GM12878 (cell line): ENCODE results near the gene SNX10. TPM values are rescaled to one million over a fixed set of nuclear protein-coding genes. Genes with fewer than 3 reads are reported as not detected.

ENCODE experiments used
- ATAC-seq: fragments of 200-7000 bp; cut with Tn5 transposase; 3 replicates; pipeline ENCODE4 v1.9.1; 2020; ENCODE audit warnings: mild to moderate bottlenecking, moderate library complexity
- BruUV-seq: library from RNA; stranded (reverse); fragments of 400-500 nt; replicated peaks from 2 replicates; lab custom pipeline; 2021; lab: Mats Ljungman, UMichigan
- CTCF ChIA-PET: fragments of 300-600 bp; sonication (Branson Sonifier 250); formaldehyde crosslinking; extraction: SDS; loops from one replicate; lab custom pipeline; 2021; ENCODE audit warnings: inconsistent platforms; lab: Yijun Ruan, JAX
- POLR2A ChIA-PET: fragments of 350-600 bp; formaldehyde crosslinking; extraction: SDS; loops from one replicate; lab custom pipeline; 2021; ENCODE audit warnings: inconsistent platforms; lab: Charles Lee
- RAD21 ChIA-PET: fragments of 300-600 bp; sonication (Branson Sonifier 250); formaldehyde crosslinking; loops from one replicate; lab custom pipeline; 2023; ENCODE audit warnings: antibody characterized with exemption; ENCODE audit not compliant: unreplicated experiment; lab: Charles Lee
- SMC1A ChIA-PET: fragments of 300-600 bp; sonication (Branson Sonifier 250); formaldehyde crosslinking; loops from one replicate; lab custom pipeline; 2023; ENCODE audit not compliant: unreplicated experiment, uncharacterized antibody; lab: Charles Lee
- DNase-seq: peaks from one replicate; pipeline ENCODE4 v3.0.0-alpha.2; 2011; ENCODE audit warnings: low read depth, low spot score
- FAIRE-seq: peaks from 3 replicates; lab custom pipeline; 2011; peaks lifted over from hg19 to GRCh38; lab: Jason Lieb, UNC
- H2AFZ ChIP-seq: 2 replicates; pipeline ENCODE4 v1.6.0; 2011; ENCODE audit warnings: low read depth, low read length, control low read depth; ENCODE audit not compliant: control insufficient read depth
- H3K27ac ChIP-seq: 2 replicates; pipeline ENCODE4 v1.5.1; 2011; ENCODE audit warnings: control low read depth; ENCODE audit not compliant: control insufficient read depth, insufficient read depth
- H3K27me3 ChIP-seq, 2 experiments: replicated peaks in 1 of 2; 2 replicates each; pipeline versions ENCODE4 v1.6.0 to v1.6.1; 2011; ENCODE audit warnings: low read length in 1 of 2; ENCODE audit not compliant: control insufficient read depth in 2 of 2, insufficient read depth in 2 of 2
- H3K36me3 ChIP-seq, 2 experiments: 2 replicates each; pipeline ENCODE4 v1.5.1; 2011; ENCODE audit warnings: low read length in 1 of 2; ENCODE audit not compliant: control insufficient read depth in 2 of 2, insufficient read depth in 2 of 2
- H3K4me1 ChIP-seq: 2 replicates; pipeline ENCODE4 v1.6.1; 2011; ENCODE audit warnings: mild to moderate bottlenecking, low read length, moderate library complexity, mixed read lengths; ENCODE audit not compliant: control insufficient read depth, insufficient read depth
- H3K4me2 ChIP-seq: 2 replicates; pipeline ENCODE4 v1.6.0; 2011; ENCODE audit warnings: control low read depth; ENCODE audit not compliant: control insufficient read depth, insufficient read depth
- H3K4me3 ChIP-seq: fragments of 200-600 bp; sonication (generic); 2 replicates; pipeline ENCODE4 v1.5.1; 2016
- H3K79me2 ChIP-seq: 2 replicates; pipeline ENCODE4 v1.6.0; 2011; ENCODE audit warnings: low read length; ENCODE audit not compliant: control insufficient read depth, insufficient read depth
- H3K9ac ChIP-seq: 2 replicates; pipeline ENCODE4 v1.8.0; 2011; ENCODE audit warnings: low read length, control low read depth, mixed read lengths; ENCODE audit not compliant: control insufficient read depth, insufficient read depth
- H3K9me3 ChIP-seq: replicated peaks from 3 replicates; pipeline ENCODE4 v1.5.1; 2011; ENCODE audit warnings: mild to moderate bottlenecking, low read length; ENCODE audit not compliant: control insufficient read depth, insufficient read depth
- H4K20me1 ChIP-seq: 2 replicates; pipeline ENCODE4 v1.6.0; 2011; ENCODE audit not compliant: control insufficient read depth, insufficient read depth
- LARP7 ChIP-seq: fragments of 450-650 bp; IDR thresholded peaks from 2 replicates; pipeline ENCODE4 v1.6.1; 2017; ENCODE audit warnings: mild to moderate bottlenecking
- MYC ChIP-seq: IDR thresholded peaks from 2 replicates; pipeline ENCODE4 v1.6.1; 2011; ENCODE audit warnings: mild to moderate bottlenecking, low read length, moderate library complexity, inconsistent platforms; ENCODE audit not compliant: insufficient read depth, insufficient replicate concordance, insufficient read length, severe bottlenecking
- ZNF687 ChIP-seq: fragments of 450-650 bp; IDR thresholded peaks from 2 replicates; pipeline ENCODE4 v1.6.1; 2017; ENCODE audit warnings: mild to moderate bottlenecking, moderate library complexity
- WGBS: methylation state at CpG from one replicate; pipeline ENCODE4 v1.1.6; 2016; ENCODE audit warnings: low lambda C conversion rate; ENCODE audit not compliant: insufficient replicate concordance, insufficient coverage; ENCODE audit errors: missing lambda C conversion rate; 5-methylcytosine and 5-hydroxymethylcytosine counted together
- in situ Hi-C: fragments of 300-500 bp; cut with MboI; formaldehyde crosslinking; loops from 9 replicates; pipeline ENCODE4 v1.14.3; 2018; ENCODE audit warnings: mixed read lengths
- intact Hi-C: fragments of 100-400 bp; cut with micrococcal nuclease; formaldehyde crosslinking; loops from one replicate; pipeline ENCODE4 v1.14.2; 2022; ENCODE audit not compliant: unreplicated experiment
- polyA plus RNA-seq, 11 experiments: library from polyadenylated mRNA; depleted of rRNA in 4 of 11; unstranded in 6 of 11; stranded (reverse) in 5 of 11; fragments of >200 nt; fragmentation: Nextera tagmentation in 4 of 11; fragmentation: Illumina TruSeq in 1 of 11; extraction: Ambion mirVana in 4 of 11; extraction: Trizol in 1 of 11; gene quantifications; 1 replicate in 1 of 11; 2 replicates in 10 of 11; pipeline versions ENCODE4 v1.2.1 to v1.2.3, GENCODE V29; 2011 to 2016; ENCODE audit warnings: inconsistent platforms in 2 of 11, missing spikeins in 2 of 11, low read depth in 1 of 11
- total RNA-seq, 4 experiments: library from RNA; depleted of rRNA in 3 of 4; stranded (reverse); fragments of >200 nt in 3 of 4; fragmentation: Illumina TruSeq in 1 of 4; extraction: Trizol in 1 of 4; gene quantifications; 2 replicates each; pipeline versions ENCODE4 v1.2.1 to v1.2.3, GENCODE V29; 2013 to 2021

SNX10 gene
- total and polyA plus RNA-seq, 10 of the 15 experiments (the other 5 are each of a cell fraction or from before 2014, with no cell fraction given) = 22.0 to 56.2 (median 30.1) TPM

- in situ Hi-C loops (loop anchor here (5.0 kb wide), 1 partner anchor 91 kb away; the partner anchor contains the start of genes CBX3 and HNRNPA2B1), intact Hi-C loops (loop anchor here (2.0 to 5.0 kb wide), 5 partner anchors 54 to 401 kb away; partner anchors contain the start of genes CBX3 and HNRNPA2B1)
- H4K20me1 ChIP-seq = no peaks in the 10 kb centered on the region
- H3K27ac ChIP-seq = peak overlapping the region; percentile 87
- CTCF ChIA-PET = interaction anchor here (0.7 to 4.7 kb wide), 16 partner anchors 8 to 328 kb away, joined by 3 to 30 read pairs (median 4); partner anchors contain the start of gene CBX3
- no peaks in the 10 kb centered on the region for H3K27me3 ChIP-seq
- peak overlapping the region; percentile 98 for H3K4me3 ChIP-seq
- H3K9ac ChIP-seq = peak overlapping the region; percentile 95
- H3K9me3 ChIP-seq = no peaks in the 10 kb centered on the region
- POLR2A ChIA-PET = interaction anchor here (1.0 to 3.2 kb wide), 6 partner anchors 12 to 95 kb away, joined by 3 to 19 read pairs (median 6); no protein-coding TSS in a partner anchor
- WGBS = 23% methylated on average over 11 of the region's 11 CpGs
- H3K4me2 ChIP-seq = peak overlapping the region; percentile 98
- peaks cover 16% of the 10 kb centered on the region for H3K4me1 ChIP-seq
- H3K36me3 ChIP-seq = no peaks in the 10 kb centered on the region; a peak in 1 of 4 replicates
- SMC1A ChIA-PET = interaction anchor here (0.9 to 4.9 kb wide), 12 partner anchors 8 to 202 kb away, joined by 3 to 32 read pairs (median 10); no protein-coding TSS in a partner anchor
- ATAC-seq = peak; percentile 24
- FAIRE-seq = no peak
- peak; percentile 19; the same call in 1 of the 2 replicates for TF ChIP-seq ZNF687
- 0 out of 2 replicates have a peak, but pooled peaks have one; percentile 22 for TF ChIP-seq LARP7
- no peak for TF ChIP-seq MYC
- TF ChIP-seq, all 136 proteins: peak for 2
- RAD21 ChIA-PET = interaction anchor here (0.8 to 3.7 kb wide), 13 partner anchors 22 to 213 kb away, joined by 3 to 36 read pairs (median 6); partner anchors contain the start of genes CBX3, HNRNPA2B1 and NFE2L3
- DNase-seq = no peak
- H2AFZ ChIP-seq = peak overlapping the region; percentile 81; the same call in 1 of the 2 replicates
- peaks cover 43% of the 10 kb centered on the region for H3K79me2 ChIP-seq
- no TSS peak for BruUV-seq
These were observed 1.3 kb downstream of the SNX10 start for GRCh38 chr7:26292768-26293560.
